ENCODE data around the gene NDUFV1.

Gene NDUFV1

GRCh38 chr11:67581469-67581868, 25.3 kb upstream of the NDUFV1 start:
- no peak for DNase-seq (ENCODE audit: low spot score)
- in situ Hi-C loops (cut with MboI; ENCODE audit: low pct_unique_long_range_greater_than_20kb, low sequenced_read_pairs, unreplicated experiment) = no loop called here
- TF ChIP-seq, protein P1, sequence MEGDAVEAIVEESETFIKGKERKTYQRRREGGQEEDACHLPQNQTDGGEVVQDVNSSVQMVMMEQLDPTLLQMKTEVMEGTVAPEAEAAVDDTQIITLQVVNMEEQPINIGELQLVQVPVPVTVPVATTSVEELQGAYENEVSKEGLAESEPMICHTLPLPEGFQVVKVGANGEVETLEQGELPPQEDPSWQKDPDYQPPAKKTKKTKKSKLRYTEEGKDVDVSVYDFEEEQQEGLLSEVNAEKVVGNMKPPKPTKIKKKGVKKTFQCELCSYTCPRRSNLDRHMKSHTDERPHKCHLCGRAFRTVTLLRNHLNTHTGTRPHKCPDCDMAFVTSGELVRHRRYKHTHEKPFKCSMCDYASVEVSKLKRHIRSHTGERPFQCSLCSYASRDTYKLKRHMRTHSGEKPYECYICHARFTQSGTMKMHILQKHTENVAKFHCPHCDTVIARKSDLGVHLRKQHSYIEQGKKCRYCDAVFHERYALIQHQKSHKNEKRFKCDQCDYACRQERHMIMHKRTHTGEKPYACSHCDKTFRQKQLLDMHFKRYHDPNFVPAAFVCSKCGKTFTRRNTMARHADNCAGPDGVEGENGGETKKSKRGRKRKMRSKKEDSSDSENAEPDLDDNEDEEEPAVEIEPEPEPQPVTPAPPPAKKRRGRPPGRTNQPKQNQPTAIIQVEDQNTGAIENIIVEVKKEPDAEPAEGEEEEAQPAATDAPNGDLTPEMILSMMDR (IDR thresholded peaks at IDR 0.05; ENCODE audit: extremely low read depth, insufficient read depth, missing control alignments) = no peak

DNA sequence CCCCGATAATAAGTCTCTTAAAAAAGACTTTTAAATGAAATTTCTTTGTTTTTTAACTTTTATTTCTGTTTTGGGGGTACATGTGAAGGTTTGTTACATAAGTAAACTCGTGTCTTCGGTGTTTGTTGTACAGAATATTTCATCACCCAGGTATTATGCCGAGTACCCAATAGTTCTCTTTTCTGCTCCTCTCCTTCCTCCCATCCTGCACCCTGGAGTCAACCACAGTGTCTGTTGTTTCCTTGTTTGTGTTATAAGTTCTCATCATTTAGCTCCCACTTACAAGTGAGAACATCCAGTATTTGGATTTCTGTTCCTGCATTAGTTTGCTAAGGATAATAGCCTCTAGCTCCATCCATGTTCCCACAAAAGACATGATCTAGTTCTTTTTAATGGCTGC, 24.7 kb upstream of the NDUFV1 start:
- no peak for DNase-seq (ENCODE audit: low spot score)
- in situ Hi-C loops (cut with MboI; ENCODE audit: low pct_unique_long_range_greater_than_20kb, low sequenced_read_pairs, unreplicated experiment) = no loop called here
- TF ChIP-seq, protein P1 (IDR thresholded peaks at IDR 0.05; ENCODE audit: extremely low read depth, insufficient read depth, missing control alignments) = no peak

DNA sequence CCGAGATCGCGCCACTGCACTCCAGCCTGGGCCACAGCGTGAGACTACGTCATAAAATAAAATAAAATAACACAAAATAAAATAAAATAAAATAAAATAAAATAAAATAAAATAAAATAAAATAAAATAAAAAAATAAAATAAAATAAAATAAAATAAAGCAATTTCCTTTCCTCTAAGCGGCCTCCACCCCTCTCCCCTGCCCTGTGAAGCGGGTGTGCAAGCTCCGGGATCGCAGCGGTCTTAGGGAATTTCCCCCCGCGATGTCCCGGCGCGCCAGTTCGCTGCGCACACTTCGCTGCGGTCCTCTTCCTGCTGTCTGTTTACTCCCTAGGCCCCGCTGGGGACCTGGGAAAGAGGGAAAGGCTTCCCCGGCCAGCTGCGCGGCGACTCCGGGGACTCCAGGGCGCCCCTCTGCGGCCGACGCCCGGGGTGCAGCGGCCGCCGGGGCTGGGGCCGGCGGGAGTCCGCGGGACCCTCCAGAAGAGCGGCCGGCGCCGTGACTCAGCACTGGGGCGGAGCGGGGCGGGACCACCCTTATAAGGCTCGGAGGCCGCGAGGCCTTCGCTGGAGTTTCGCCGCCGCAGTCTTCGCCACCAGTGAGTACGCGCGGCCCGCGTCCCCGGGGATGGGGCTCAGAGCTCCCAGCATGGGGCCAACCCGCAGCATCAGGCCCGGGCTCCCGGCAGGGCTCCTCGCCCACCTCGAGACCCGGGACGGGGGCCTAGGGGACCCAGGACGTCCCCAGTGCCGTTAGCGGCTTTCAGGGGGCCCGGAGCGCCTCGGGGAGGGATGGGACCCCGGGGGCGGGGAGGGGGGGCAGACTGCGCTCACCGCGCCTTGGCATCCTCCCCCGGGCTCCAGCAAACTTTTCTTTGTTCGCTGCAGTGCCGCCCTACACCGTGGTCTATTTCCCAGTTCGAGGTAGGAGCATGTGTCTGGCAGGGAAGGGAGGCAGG, 23.2 kb upstream of the NDUFV1 start, which contains the start of gene GSTP1:
Gene GSTP1, plus strand, starts transcription at position 566 of the 958 bp plus-strand sequence. Its CDS starts 32 bp downstream, at position 598.
- TF ChIP-seq, protein P1 (IDR thresholded peaks at IDR 0.05; ENCODE audit: extremely low read depth, insufficient read depth, missing control alignments) = peak; percentile 69
- in situ Hi-C loops (cut with MboI; ENCODE audit: low pct_unique_long_range_greater_than_20kb, low sequenced_read_pairs, unreplicated experiment) = no loop called here
- peak; percentile 91 for DNase-seq (ENCODE audit: low spot score)

DNA sequence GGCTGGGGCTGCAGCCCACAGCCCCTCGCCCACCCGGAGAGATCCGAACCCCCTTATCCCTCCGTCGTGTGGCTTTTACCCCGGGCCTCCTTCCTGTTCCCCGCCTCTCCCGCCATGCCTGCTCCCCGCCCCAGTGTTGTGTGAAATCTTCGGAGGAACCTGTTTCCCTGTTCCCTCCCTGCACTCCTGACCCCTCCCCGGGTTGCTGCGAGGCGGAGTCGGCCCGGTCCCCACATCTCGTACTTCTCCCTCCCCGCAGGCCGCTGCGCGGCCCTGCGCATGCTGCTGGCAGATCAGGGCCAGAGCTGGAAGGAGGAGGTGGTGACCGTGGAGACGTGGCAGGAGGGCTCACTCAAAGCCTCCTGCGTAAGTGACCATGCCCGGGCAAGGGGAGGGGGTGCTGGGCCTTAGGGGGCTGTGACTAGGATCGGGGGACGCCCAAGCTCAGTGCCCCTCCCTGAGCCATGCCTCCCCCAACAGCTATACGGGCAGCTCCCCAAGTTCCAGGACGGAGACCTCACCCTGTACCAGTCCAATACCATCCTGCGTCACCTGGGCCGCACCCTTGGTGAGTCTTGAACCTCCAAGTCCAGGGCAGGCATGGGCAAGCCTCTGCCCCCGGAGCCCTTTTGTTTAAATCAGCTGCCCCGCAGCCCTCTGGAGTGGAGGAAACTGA, 22.4 kb upstream of the NDUFV1 start:
- TF ChIP-seq, protein P1 (IDR thresholded peaks at IDR 0.05; ENCODE audit: extremely low read depth, insufficient read depth, missing control alignments) = no peak
- DNase-seq (ENCODE audit: low spot score) = peak; percentile 43
- in situ Hi-C loops (cut with MboI; ENCODE audit: low pct_unique_long_range_greater_than_20kb, low sequenced_read_pairs, unreplicated experiment) = no loop called here

- DNase-seq (ENCODE audit: low spot score) = no peak
- in situ Hi-C loops (cut with MboI; ENCODE audit: low pct_unique_long_range_greater_than_20kb, low sequenced_read_pairs, unreplicated experiment) = no loop called here
- TF ChIP-seq, protein P1 (IDR thresholded peaks at IDR 0.05; ENCODE audit: extremely low read depth, insufficient read depth, missing control alignments) = no peak
Observed at GRCh38 chr11:67584881-67585873, 21.6 kb upstream of the NDUFV1 start.

DNA sequence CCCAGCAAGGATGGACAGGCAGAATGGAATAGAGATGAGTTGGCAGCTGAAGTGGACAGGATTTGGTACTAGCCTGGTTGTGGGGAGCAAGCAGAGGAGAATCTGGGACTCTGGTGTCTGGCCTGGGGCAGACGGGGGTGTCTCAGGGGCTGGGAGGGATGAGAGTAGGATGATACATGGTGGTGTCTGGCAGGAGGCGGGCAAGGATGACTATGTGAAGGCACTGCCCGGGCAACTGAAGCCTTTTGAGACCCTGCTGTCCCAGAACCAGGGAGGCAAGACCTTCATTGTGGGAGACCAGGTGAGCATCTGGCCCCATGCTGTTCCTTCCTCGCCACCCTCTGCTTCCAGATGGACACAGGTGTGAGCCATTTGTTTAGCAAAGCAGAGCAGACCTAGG, 20.8 kb upstream of the NDUFV1 start:
- in situ Hi-C loops (cut with MboI; ENCODE audit: low pct_unique_long_range_greater_than_20kb, low sequenced_read_pairs, unreplicated experiment) = no loop called here
- TF ChIP-seq, protein P1 (IDR thresholded peaks at IDR 0.05; ENCODE audit: extremely low read depth, insufficient read depth, missing control alignments) = no peak

More for the DNA sequence above, 20.8 kb upstream of the NDUFV1 start:
- DNase-seq (ENCODE audit: low spot score) = no peak
